Neural progenitor cell (in vitro differentiated cells): Measurements from ENCODE around the gene TNRC18. TPM values are rescaled to one million over a fixed set of nuclear protein-coding genes. Genes with fewer than 3 reads are reported as not detected.
"Not testable (repeated sequence)": the region's sequence is repeated elsewhere in the genome, so short reads cannot be mapped to it uniquely, and the experiment has no call there.

Experiments
- DNase-seq: peaks from one replicate; pipeline ENCODE4 v3.0.0-alpha.2; 2016; ENCODE audit warnings: low spot score
- H2AFZ ChIP-seq: fragments of 200-600 bp; sonication (generic); replicated peaks from 2 replicates; pipeline ENCODE4 v1.6.1; 2016; ENCODE audit warnings: antibody characterized with exemption
- H3F3A ChIP-seq: fragments of 200-600 bp; sonication (generic); 2 replicates; pipeline ENCODE4 v1.6.1; 2016; ENCODE audit warnings: antibody characterized with exemption, low read depth
- H3K27ac ChIP-seq: fragments of 200-600 bp; sonication (generic); 2 replicates; pipeline ENCODE4 v1.5.1; 2016; ENCODE audit warnings: mild to moderate bottlenecking
- H3K27me3 ChIP-seq: fragments of 200-600 bp; sonication (generic); 2 replicates; pipeline ENCODE4 v1.6.1; 2016; ENCODE audit warnings: mild to moderate bottlenecking, moderate library complexity
- H3K36me3 ChIP-seq: fragments of 200-600 bp; sonication (generic); 2 replicates; pipeline ENCODE4 v1.5.1; 2016
- H3K4me1 ChIP-seq: fragments of 200-600 bp; sonication (generic); 2 replicates; pipeline ENCODE4 v1.6.1; 2016; ENCODE audit warnings: mixed run types
- H3K4me2 ChIP-seq: fragments of 200-600 bp; sonication (generic); 2 replicates; pipeline ENCODE4 v1.6.1; 2016
- H3K4me3 ChIP-seq: fragments of 200-600 bp; sonication (generic); 2 replicates; pipeline ENCODE4 v1.5.1; 2016
- H3K79me2 ChIP-seq: fragments of 200-600 bp; sonication (generic); 2 replicates; pipeline ENCODE4 v1.6.1; 2016; ENCODE audit warnings: low read depth
- H3K9ac ChIP-seq: fragments of 200-600 bp; sonication (generic); 2 replicates; pipeline ENCODE4 v1.6.1; 2016
- H3K9me3 ChIP-seq: fragments of 200-600 bp; sonication (generic); 2 replicates; pipeline ENCODE4 v1.5.1; 2016; ENCODE audit warnings: low read depth
- H4K20me1 ChIP-seq: fragments of 200-600 bp; sonication (generic); 2 replicates; pipeline ENCODE4 v1.6.1; 2016; ENCODE audit warnings: low read depth
- H3K27ac Mint-ChIP-seq: 3 replicates; pipeline ENCODE4 v1.8.0; 2021; ENCODE audit warnings: mixed read lengths
- H3K27me3 Mint-ChIP-seq: 2 replicates; pipeline ENCODE4 v1.8.0; 2022; ENCODE audit warnings: low read depth, mild to moderate bottlenecking, inconsistent platforms, moderate library complexity, mixed read lengths; ENCODE audit not compliant: insufficient read depth
- H3K36me3 Mint-ChIP-seq: 3 replicates; pipeline ENCODE4 v1.8.0; 2021; ENCODE audit warnings: mixed read lengths
- H3K4me1 Mint-ChIP-seq: 3 replicates; pipeline ENCODE4 v1.8.0; 2021; ENCODE audit warnings: mixed read lengths
- H3K4me3 Mint-ChIP-seq: 3 replicates; pipeline ENCODE4 v1.8.0; 2021; ENCODE audit warnings: mild to moderate bottlenecking, moderate library complexity, mixed read lengths
- H3K9me3 Mint-ChIP-seq: 3 replicates; pipeline ENCODE4 v1.8.0; 2020; ENCODE audit warnings: mixed read lengths
- CTCF ChIP-seq: fragments of 200-600 bp; sonication (generic); IDR thresholded peaks from 2 replicates; pipeline ENCODE4 v1.5.1; 2017; ENCODE audit warnings: antibody characterized with exemption, mild to moderate bottlenecking
- EZH2 ChIP-seq: fragments of 200-600 bp; sonication (generic); IDR thresholded peaks from 2 replicates; pipeline ENCODE4 v1.6.1; 2017; ENCODE audit warnings: antibody characterized with exemption, mild to moderate bottlenecking, moderate library complexity
- EZH2phosphoT487 ChIP-seq: fragments of 200-600 bp; sonication (generic); IDR thresholded peaks from 2 replicates; pipeline ENCODE4 v1.6.1; 2017; ENCODE audit warnings: antibody characterized with exemption
- total RNA-seq: library from RNA; depleted of rRNA; stranded (reverse); fragments of >200 nt; gene quantifications from 2 replicates; pipeline ENCODE4 v1.2.3, GENCODE V29; 2015; ENCODE audit warnings: low replicate concordance

Gene TNRC18
- total RNA-seq, 1 donor from 2014 or later, result 16.1 TPM

GRCh38 chr7:5274441-5274840 is 149.2 kb downstream of the TNRC18 start:
- Histone ChIP-seq H3K27me3 (no peaks in the 10 kb centered on the region), H3K9me3 (no peaks in the 10 kb centered on the region), H3K9ac (no peak overlapping the region), H3K4me2 (no peak overlapping the region), H4K20me1 (no peaks in the 10 kb centered on the region), H3K79me2 (no peaks in the 10 kb centered on the region), H2AFZ (no peak overlapping the region), H3K4me3 (no peak overlapping the region), H3F3A (peaks cover 7% of the 10 kb centered on the region), H3K36me3 (no peaks in the 10 kb centered on the region), H3K4me1 (no peaks in the 10 kb centered on the region), H3K27ac (no peak overlapping the region)
- TF ChIP-seq EZH2 (no peak), CTCF (no peak)
- no peak for DNase-seq
- H3K27ac Mint-ChIP-seq, result peak overlapping the region; percentile 21
- peaks cover 22% of the 10 kb centered on the region for H3K27me3 Mint-ChIP-seq
- H3K4me1 Mint-ChIP-seq, result peaks cover 11% of the 10 kb centered on the region
- no peak overlapping the region for H3K4me3 Mint-ChIP-seq
- H3K36me3 Mint-ChIP-seq, result no peaks in the 10 kb centered on the region
- no peaks in the 10 kb centered on the region for H3K9me3 Mint-ChIP-seq

- H3K9ac ChIP-seq, DNase-seq, H3F3A ChIP-seq, H3K79me2 ChIP-seq, H4K20me1 ChIP-seq, H3K9me3 ChIP-seq, H2AFZ ChIP-seq, H3K36me3 ChIP-seq, H3K27me3 ChIP-seq, H3K4me3 Mint-ChIP-seq, H3K9me3 Mint-ChIP-seq, H3K36me3 Mint-ChIP-seq, H3K27ac ChIP-seq, H3K4me2 ChIP-seq, H3K4me3 ChIP-seq, H3K4me1 ChIP-seq: not testable (repeated sequence)
- H3K27ac Mint-ChIP-seq, result peak overlapping the region; percentile 53
- H3K27me3 Mint-ChIP-seq, result peaks cover 24% of the 10 kb centered on the region
- peaks cover 13% of the 10 kb centered on the region for H3K4me1 Mint-ChIP-seq
Measured at GRCh38 chr7:5273831-5274405, 149.7 kb downstream of the TNRC18 start.

- Histone ChIP-seq H3K27ac (no peak overlapping the region), H3K36me3 (no peaks in the 10 kb centered on the region), H3K79me2 (no peaks in the 10 kb centered on the region), H4K20me1 (no peaks in the 10 kb centered on the region), H3K9ac (no peak overlapping the region), H2AFZ (no peak overlapping the region), H3K4me1 (peaks cover 2% of the 10 kb centered on the region), H3K9me3 (no peaks in the 10 kb centered on the region), H3K4me3 (no peak overlapping the region), H3F3A (peaks cover 8% of the 10 kb centered on the region), H3K27me3 (no peaks in the 10 kb centered on the region), H3K4me2 (no peak overlapping the region)
- no peaks in the 10 kb centered on the region for H3K36me3 Mint-ChIP-seq
- TF ChIP-seq EZH2phosphoT487 (no peak), CTCF (no peak), EZH2 (no peak)
- peaks cover 30% of the 10 kb centered on the region for H3K27me3 Mint-ChIP-seq
- no peaks in the 10 kb centered on the region for H3K9me3 Mint-ChIP-seq
- H3K27ac Mint-ChIP-seq, result no peak overlapping the region
- peak; percentile 55 for DNase-seq
- H3K4me1 Mint-ChIP-seq, result peaks cover 19% of the 10 kb centered on the region
- peak overlapping the region; percentile 68 for H3K4me3 Mint-ChIP-seq
Measured at GRCh38 chr7:5270788-5271187, 152.8 kb downstream of the TNRC18 start.

GRCh38 chr7:5269992-5270657 is 153.5 kb downstream of the TNRC18 start:
- not testable (repeated sequence) for H3K27me3 ChIP-seq, H3K36me3 Mint-ChIP-seq
- H3K4me1 Mint-ChIP-seq, result peaks cover 22% of the 10 kb centered on the region

GRCh38 chr7:5267829-5268228 is 155.8 kb downstream of the TNRC18 start:
- H3K4me2 ChIP-seq, H3K9ac ChIP-seq, H3K36me3 ChIP-seq, H3K79me2 ChIP-seq, H2AFZ ChIP-seq, DNase-seq, H3F3A ChIP-seq, H3K4me3 Mint-ChIP-seq, H3K27me3 ChIP-seq, H3K9me3 Mint-ChIP-seq, H3K9me3 ChIP-seq, H3K27ac ChIP-seq, H3K36me3 Mint-ChIP-seq, H4K20me1 ChIP-seq, H3K4me1 ChIP-seq, H3K4me3 ChIP-seq: not testable (repeated sequence)
- Mint-ChIP-seq H3K27ac (peak overlapping the region; percentile 74), H3K27me3 (peaks cover 27% of the 10 kb centered on the region), H3K4me1 (peaks cover 28% of the 10 kb centered on the region)

More at GRCh38 chr7:5269992-5270657, 153.5 kb downstream of the TNRC18 start:
- H3K27me3 Mint-ChIP-seq, result peaks cover 30% of the 10 kb centered on the region
- H3K9me3 Mint-ChIP-seq, H3F3A ChIP-seq, H3K27ac Mint-ChIP-seq, H3K4me3 Mint-ChIP-seq, DNase-seq, H3K79me2 ChIP-seq, H3K4me3 ChIP-seq, H3K4me2 ChIP-seq, H3K4me1 ChIP-seq, H3K9ac ChIP-seq, H3K36me3 ChIP-seq, H3K9me3 ChIP-seq, H3K27ac ChIP-seq, H2AFZ ChIP-seq, H4K20me1 ChIP-seq: not testable (repeated sequence)
